HG02623 (cell line): ENCODE results near the gene CNNM3.
"Not testable (repeated sequence)": the region's sequence is repeated elsewhere in the genome, so short reads cannot be mapped to it uniquely, and the experiment has no call there.

ENCODE experiments used
- ATAC-seq: cut with Tn5 transposase; IDR thresholded peaks from one replicate; pipeline ENCODE4 v1.9.1; 2021; ENCODE audit warnings: moderate library complexity; ENCODE audit not compliant: unreplicated experiment

The CNNM3 gene

DNA sequence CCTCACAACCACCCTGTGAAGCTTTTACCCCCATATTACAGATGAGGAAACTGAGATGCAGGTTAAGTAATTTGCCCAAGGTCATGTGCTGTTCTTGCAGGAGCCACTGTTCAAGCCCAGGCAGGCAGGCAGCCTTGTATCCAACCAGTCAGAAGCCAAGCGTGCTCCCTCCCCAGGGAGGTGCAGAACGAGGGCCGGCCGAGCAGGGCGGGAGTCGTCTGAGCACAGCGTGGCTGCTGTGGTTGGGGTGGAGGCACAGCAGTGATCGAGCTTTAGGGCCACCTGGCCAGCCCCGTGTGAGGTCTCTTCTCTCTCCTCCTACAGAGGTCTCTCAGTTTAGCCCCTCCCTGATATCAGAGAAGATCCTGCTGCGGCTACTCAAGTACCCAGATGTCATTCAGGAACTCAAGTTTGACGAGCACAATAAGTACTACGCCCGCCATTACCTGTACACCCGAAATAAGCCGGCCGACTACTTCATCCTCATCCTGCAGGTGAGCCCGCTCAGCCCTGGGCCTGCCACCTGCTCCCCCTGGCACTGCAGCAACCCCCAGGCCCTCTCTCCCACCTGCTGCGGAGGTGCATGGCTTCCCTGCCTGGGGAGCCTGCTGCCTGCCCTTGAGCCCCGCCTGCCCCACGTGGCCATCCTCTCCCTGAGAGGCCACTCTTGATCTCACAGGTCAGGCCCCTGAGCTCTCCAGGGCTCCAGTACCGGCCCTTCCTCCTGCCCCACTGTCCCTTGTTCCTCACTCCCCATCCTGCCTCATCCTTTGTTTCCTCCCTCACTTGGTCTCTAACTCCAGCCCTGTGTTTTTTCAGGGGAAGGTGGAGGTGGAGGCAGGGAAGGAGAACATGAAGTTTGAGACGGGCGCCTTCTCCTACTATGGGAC, 17.1 kb upstream of the CNNM3 start:
- ATAC-seq = no peak

DNA sequence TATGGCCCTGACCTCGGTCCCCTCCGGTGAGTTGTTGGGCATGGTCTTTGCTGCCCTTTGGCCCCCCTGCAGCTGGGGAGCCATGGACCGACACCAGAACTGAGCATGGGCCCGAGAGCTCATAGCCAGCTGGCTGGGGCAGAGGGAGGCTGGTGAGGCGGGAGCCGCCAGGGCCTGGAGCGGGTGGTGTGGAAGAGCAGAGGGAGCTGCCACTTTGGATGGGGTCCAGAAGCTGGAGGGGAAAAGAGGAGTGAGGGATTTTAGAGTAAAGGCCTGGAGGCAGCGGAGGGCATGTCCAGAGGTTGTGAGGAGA, 16.5 kb upstream of the CNNM3 start:
- ATAC-seq = no peak

DNA sequence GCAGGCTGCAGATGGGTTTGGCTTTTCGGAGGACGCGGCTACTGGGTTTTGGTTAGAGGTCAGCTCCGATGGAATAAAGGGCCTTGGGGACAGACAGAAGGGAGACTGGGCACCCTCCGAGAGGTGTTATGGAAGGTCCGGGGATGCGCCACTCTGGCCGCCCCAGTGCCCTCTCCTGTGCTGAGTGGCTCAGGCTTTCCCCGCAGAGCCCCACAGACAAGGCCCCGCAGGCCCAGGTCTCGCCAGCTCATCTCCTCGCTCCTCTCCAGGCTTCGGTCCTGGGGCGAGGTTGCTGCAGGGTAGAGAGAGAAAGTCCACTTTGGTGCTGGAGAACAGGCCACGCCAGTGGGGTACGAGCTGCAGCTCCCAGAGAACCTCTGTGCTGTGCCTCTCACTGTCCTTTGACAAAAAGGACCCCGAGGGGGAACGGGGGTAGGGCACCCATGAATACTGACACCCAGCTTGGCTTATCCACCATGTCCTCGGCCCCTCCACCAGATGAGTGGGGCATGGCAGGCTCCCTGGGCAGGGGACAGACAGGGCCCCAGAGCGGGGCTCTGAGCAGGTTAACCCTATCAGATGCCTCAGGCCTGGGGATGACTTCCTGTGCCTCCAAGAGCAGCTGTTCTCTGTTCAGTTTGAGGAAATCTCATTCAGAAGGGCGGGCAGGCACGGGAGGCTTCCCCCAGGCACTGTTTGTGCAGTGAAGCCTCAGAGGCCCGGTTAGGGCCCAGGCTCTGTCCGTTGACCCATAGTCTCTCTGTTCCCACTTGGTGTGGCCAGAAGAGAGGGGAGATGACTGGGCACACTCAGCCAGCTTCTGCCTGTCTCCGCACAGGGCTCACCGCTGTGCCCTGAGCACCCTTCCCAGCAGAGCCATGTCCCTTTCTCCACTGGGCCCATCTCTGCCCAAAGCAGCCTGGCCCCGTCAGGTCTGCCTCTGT, 15.7 kb upstream of the CNNM3 start:
- no peak for ATAC-seq

- no peak for ATAC-seq
Measured at GRCh38 chr2:96801005-96801785, 14.9 kb upstream of the CNNM3 start.

DNA sequence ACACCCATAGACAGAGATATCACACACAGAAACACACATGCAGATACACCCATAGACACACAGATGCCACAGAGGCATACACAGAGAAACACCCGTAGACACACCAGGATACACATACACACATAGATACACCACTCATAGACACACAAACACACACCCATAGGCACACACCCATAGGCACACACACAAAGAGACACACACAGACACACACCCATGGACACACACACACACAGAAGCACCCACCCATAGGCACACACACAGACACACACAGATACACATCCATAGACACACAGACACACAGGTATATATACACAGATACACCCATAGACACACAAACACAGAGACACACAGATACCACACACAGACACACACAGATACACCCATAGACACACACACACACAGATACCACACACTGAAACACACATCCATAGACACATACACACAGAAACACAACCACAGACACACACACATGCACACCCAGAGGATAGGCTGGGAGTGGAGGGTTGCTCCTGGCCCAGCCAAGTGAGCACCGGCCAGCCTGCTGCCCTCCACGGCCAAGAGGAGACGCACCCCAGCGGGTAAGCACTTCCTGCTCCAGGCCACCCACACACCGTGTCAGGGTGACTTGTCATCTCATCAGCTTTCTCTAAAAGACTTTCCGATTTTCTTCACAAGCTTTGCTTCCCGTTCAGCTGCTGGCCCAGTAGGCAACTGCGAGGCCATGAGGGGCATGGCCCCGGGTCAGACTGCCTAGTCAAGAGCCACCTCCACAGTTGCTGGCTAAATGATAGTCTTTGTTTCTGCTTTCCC, 14.1 kb upstream of the CNNM3 start:
- no peak for ATAC-seq

GRCh38 chr2:96802721-96803120, 13.3 kb upstream of the CNNM3 start:
- ATAC-seq = no peak

DNA sequence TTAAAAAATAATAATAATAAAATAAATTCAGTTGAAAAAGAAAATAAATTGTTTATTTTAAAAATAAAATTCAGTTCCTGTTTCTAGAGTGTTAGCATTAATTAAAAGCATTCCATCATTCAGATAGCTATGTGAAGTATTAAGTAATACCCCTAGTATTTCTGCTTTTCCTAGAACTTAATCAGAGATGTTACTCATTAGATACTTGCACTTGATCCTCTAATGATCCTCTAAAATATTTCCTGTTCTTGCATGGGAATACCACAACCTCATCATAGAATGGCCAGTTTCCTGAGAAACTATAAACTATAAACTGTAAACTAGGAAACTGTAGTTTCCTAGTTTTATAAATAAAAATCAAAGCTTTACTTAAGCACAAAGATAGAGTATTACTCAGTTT, 11.1 kb upstream of the CNNM3 start:
- no peak for ATAC-seq

- not testable (repeated sequence) for ATAC-seq
Measured at GRCh38 chr2:96805946-96806345, 10.1 kb upstream of the CNNM3 start.

- ATAC-seq = no peak
Measured at GRCh38 chr2:96806468-96807126, 9.5 kb upstream of the CNNM3 start.

- no peak for ATAC-seq
Measured at GRCh38 chr2:96807127-96807471, 9.0 kb upstream of the CNNM3 start.

GRCh38 chr2:96808176-96808837, 7.8 kb upstream of the CNNM3 start:
- no peak for ATAC-seq

DNA sequence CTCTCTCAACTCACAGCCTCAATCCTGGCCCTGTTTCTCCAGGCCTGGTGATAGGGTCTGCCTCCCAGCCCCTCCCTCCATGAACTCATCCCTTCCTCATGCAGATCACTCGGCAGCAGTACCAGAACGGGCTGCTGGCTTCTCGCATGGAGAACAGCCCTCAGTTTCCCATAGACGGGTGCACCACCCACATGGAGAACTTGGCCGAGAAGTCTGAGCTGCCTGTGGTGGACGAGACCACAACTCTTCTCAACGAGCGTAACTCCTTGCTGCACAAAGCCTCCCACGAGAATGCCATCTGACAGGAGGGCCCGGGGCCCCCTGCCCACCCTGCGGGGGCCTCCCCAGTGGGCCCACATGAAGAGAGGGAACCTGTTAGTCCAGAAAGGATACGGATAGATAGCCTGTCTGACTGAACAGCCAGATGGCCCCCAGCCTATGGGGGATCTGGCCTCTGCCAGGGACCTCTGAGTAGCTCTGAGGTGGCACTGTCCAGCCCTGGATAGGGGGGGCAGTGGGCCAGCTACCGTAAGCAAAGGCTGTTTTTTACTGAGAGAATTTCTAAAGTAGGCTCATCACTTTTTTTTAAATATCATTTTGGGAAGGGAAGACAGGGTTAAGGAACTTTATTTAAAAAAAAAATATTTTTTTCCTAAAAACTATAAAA, 6.7 kb upstream of the CNNM3 start:
- ATAC-seq = no peak

DNA sequence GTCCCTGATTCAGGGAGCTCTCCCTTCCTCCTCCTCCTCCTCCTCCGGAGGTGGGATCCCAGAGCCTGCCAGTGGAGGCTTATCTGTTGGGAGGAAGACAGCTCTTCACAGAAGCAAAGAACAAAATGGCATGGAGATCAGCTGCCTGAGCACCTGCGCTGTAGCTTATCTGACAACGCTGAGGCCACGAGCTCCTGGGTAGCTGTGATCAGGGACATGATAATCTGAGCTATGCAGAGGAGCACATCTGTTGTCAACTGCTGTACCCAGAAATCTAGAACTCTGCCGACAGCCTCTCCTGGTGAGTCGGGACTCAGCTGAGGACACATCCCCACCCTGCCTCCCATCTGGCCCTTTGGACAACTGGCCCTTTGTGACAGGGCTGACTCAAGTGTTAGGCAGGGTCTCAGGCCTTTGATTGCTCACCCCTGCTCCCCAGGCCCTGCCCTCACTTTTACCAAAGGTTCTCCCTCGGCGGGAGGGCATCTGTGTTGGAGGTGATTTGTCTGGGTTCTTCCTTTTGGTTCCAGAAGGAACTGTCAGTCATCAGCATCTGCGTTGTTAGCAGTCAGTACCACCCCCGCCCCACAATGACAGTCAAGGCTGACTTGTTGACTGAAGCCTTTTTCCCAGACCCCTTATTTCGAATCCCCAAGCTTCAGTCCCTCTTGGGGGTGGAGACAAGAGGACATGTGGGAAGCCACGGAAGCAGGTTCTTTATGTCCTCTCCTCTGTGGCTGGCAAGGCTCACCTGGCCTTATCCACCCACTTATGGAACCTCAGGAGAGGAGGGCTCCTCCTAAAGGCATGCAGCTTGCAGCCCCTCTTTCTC, 5.9 kb upstream of the CNNM3 start:
- ATAC-seq = no peak

GRCh38 chr2:96810783-96811192, 5.3 kb upstream of the CNNM3 start:
- no peak for ATAC-seq

GRCh38 chr2:96811917-96812316, 4.2 kb upstream of the CNNM3 start:
- ATAC-seq = no peak

GRCh38 chr2:96813656-96814055, 2.4 kb upstream of the CNNM3 start:
- no peak for ATAC-seq

DNA sequence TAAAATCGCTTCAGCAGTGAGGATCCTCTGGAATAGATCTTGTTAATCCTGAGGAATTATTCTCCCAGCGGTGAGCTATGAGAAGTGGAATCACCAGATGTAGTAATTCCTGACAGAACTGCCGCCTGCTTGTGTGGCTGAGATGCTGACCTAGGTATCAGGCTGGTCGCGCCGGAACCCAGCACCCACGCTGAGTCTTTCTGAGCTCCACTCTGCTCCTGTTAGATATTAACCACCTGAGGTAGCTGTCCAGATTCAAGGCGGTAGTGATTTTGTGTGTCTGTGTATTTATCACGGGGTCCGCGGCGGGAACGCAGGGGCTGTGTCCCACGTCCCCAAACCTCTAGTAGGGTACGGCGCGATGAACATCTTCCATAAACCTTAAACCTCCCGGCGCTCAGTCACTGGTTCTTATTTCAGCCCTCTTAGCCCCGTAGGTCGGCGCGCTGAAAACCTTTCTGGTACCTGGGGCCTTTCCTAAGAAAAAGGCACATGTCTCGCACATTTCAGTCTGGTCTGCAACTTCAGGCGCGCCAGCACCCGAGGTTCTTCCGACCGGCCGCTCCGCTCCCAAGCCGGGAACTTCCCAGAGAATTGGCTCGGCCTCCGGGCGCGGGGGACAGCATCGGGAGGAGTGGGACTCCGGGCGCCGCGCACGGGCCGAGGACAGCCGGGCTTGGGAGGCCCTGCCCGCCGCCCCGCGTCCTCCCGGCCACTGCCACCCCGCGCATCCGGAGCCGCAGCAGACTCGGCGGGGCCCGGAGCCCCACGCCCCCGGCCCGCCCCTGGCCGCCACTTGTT, 542 bp upstream of the CNNM3 start:
- ATAC-seq = no peak
